C4-2B (cell line): ENCODE measurements around the gene USE1.

Experiments used
- H3K27ac ChIP-seq: fragments of 450-650 bp; 2 replicates; pipeline ENCODE4 v1.5.1; 2017
- ZFX ChIP-seq: fragments of 450-650 bp; IDR thresholded peaks from 2 replicates; pipeline ENCODE4 v1.6.1; 2017
- TF ChIP-seq, protein P1 (sequence below): fragments of 450-650 bp; conservative IDR thresholded peaks from 2 replicates; pipeline ENCODE4 v1.5.1; 2017; ENCODE audit warnings: mild to moderate bottlenecking

Gene USE1

GRCh38 chr19:17240062-17240752 lies 25.1 kb downstream of the USE1 start:
- H3K27ac ChIP-seq, result peak overlapping the region; percentile 62
- TF ChIP-seq, protein P1, sequence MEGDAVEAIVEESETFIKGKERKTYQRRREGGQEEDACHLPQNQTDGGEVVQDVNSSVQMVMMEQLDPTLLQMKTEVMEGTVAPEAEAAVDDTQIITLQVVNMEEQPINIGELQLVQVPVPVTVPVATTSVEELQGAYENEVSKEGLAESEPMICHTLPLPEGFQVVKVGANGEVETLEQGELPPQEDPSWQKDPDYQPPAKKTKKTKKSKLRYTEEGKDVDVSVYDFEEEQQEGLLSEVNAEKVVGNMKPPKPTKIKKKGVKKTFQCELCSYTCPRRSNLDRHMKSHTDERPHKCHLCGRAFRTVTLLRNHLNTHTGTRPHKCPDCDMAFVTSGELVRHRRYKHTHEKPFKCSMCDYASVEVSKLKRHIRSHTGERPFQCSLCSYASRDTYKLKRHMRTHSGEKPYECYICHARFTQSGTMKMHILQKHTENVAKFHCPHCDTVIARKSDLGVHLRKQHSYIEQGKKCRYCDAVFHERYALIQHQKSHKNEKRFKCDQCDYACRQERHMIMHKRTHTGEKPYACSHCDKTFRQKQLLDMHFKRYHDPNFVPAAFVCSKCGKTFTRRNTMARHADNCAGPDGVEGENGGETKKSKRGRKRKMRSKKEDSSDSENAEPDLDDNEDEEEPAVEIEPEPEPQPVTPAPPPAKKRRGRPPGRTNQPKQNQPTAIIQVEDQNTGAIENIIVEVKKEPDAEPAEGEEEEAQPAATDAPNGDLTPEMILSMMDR, result no peak
- 0 out of 2 replicates have a peak, but pooled peaks have one; percentile 7 for TF ChIP-seq ZFX

- TF ChIP-seq ZFX, result no peak
- TF ChIP-seq, protein P1, result no peak
- peak overlapping the region; percentile 62 for H3K27ac ChIP-seq
Measured at GRCh38 chr19:17240826-17241399, 25.8 kb downstream of the USE1 start.

DNA sequence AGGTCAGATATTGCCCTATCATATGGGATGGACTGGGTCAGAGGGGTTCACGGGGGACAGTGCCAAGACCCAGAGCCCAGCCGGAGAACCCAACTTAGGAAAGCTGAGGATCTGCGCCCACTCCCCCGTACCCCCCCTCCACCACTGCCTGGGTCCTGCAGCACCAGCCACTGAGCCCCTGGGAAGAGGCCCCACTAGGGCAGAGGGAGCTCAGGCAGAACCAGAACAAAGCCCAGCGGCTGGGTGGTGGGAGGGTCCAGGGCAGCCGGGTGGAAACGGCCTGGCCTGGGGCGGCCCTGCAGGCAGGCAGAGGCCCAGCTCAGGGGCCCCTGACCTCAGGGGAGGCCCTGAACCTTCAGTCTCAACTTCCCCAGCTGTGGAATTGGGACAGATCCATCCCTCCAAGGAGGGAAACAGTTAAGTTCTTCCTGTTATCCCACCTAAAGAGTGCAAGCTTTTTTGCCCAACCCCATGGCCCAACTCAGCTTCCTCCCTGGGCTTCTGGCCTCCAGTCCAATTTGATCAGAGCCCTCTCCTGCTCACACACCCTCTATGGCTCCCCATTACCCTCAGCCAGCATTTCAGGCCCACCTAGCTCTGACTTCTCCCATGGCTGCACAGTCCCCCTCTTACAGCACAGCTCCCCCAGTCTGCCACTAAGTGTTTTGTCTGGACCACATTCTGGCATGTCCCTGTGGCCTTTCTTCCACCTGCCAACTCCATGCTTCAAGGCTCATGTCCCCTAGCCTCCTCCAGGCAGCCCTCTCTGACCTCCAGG lies 27.5 kb downstream of the USE1 start:
- TF ChIP-seq, protein P1, result no peak
- TF ChIP-seq ZFX, result no peak
- H3K27ac ChIP-seq, result peak overlapping the region; percentile 98

DNA sequence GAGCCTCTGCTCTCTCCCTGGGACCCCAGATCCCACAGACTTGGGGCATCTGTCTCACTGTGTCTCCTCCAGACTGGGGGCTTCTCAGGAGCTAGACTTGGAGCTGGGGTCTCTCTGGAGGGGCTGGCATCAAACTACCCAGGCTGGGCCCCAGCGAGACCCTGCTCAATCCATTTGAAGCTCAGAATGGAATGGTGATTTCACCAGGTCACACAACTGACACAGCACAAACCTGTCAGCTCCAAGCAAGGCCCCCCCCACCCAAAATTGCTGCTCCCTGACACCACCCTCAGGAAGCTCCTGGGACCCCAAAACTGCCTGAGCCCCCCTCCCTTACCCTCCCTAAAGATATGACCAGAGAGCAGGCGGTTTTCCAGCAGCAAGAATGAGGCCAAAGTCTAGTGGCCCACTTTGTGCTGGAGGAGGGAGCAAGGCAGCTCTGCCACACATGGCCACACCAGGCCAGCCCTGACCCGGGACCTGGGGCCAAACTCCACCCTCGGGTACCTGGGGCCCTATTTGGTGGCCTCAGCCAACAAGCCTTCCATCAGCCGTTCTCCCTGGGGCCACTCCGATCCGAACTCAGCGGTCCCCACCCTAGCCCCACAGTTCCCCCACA lies 28.2 kb downstream of the USE1 start:
- H3K27ac ChIP-seq, result peak overlapping the region; percentile 98

DNA sequence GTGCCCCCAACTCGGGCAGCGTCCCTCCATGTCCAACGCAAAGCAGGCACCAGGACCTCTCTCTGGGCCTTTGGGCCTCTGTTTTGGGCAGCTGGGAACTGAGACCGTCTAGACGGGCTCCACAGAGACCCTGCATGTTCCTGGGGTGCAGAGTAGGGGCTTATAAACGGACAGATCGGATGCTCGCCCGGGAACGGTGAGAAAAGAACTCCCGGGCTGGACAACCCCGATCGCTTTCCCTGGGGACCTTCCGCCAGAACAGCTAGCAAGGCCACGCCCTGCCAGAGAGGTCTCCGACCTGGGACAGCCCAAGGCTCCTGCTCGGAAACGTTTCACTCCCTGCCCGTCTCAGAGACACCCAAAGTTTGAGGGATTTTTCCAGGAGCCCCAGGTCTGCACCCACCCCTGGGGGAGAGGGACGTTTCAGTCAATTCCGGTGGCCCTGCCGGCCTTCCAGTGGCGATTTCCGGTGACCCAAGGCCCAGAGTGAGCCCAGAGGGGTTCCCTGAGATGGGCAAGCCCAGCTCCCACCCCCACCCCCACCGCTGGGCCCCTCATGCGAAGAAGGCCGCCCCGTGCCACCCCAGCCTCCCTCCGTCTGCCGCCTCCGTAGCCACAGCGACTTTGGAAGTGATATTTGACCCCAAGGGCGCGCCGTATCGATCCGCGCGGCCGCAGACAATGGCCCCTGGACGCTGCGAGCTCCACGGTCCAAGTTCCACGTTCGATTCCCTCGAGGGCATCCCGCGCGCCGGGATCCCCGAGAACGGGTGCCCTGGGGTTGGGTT lies 28.9 kb downstream of the USE1 start:
- TF ChIP-seq, protein P1, result no peak
- no peak for TF ChIP-seq ZFX
- peak overlapping the region; percentile 98 for H3K27ac ChIP-seq

More for the DNA sequence above, 28.2 kb downstream of the USE1 start:
- TF ChIP-seq, protein P1, result no peak
- no peak for TF ChIP-seq ZFX

DNA sequence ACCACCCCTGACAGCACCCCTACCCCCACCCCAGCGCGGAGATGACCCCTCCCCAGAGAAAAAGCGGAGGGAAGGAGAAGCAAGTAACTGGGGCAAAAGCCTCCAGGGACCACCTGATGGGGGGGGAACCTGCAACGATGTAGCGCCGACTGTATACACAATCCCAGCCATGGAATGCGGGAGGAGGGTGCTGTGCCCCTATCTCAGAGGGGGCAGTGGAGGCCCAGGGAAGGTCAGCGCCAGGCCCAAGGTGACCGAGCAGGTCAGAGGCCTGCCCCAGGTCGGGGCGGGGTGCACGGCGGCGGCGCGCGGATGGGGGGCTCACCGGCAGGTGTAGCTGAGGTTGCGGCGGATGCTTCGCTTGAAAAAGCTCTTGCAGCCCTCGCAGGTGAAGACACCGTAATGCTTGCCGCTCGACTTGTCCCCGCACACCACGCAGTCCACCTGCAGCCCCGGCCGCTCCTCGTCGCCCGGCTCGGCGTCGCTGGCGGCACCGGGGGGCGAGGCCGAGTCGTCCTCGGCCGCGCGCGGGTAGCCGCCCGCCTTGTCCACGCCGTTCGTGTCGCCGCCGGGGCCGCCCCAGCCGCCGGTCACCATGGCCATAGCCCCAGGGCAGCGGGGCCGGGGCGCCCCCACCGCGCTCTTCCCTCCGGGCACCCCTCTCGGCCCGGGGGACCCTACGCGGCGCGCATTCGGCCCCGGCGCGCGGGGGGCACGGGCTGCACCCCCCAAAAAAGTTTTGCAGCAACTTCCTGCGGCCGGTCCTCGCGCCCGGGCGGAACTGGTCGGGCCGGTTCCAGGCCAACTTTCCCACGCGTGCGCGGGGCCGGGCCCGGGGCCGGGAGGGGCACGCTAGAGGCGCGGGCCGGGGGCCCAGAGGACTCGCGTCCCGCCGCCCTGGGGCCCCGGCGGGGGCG lies 29.7 kb downstream of the USE1 start:
- H3K27ac ChIP-seq, result peak overlapping the region; percentile 98
- TF ChIP-seq, protein P1, result no peak
- no peak for TF ChIP-seq ZFX
